IMR-90 (cell line): ENCODE data around the gene TMEM135. TPM values are rescaled to one million over a fixed set of nuclear protein-coding genes. Genes with fewer than 3 reads are reported as not detected.

Experiments used
- ATAC-seq: fragments of 200-7000 bp; cut with Tn5 transposase; 2 replicates; pipeline ENCODE4 v1.9.1; 2020; ENCODE audit warnings: low read depth, mild to moderate bottlenecking, moderate library complexity
- BruUV-seq: library from RNA; stranded (reverse); fragments of 400-500 nt; replicated peaks from 2 replicates; lab custom pipeline; 2021; lab: Mats Ljungman, UMichigan
- CTCF ChIA-PET: fragments of 300-600 bp; formaldehyde crosslinking; extraction: SDS; loops from one replicate; lab custom pipeline; 2021; ENCODE audit warnings: antibody characterized with exemption; lab: Yijun Ruan, JAX
- POLR2A ChIA-PET: fragments of 300-600 bp; sonication (Branson Sonifier 250); formaldehyde crosslinking; loops from one replicate; lab custom pipeline; 2022; ENCODE audit warnings: antibody characterized with exemption; ENCODE audit not compliant: unreplicated experiment; lab: Charles Lee
- DNase-seq: peaks from one replicate; pipeline ENCODE4 v3.0.0; 2013
- H2AFZ ChIP-seq: replicated peaks from 2 replicates; pipeline ENCODE3; 2013; ENCODE audit warnings: low read length, mild to moderate bottlenecking; ENCODE audit not compliant: poor library complexity
- H2AK5ac ChIP-seq: 2 replicates; pipeline ENCODE4 v1.6.1; 2013; ENCODE audit warnings: low read depth, low read length, inconsistent platforms
- H2AK9ac ChIP-seq: replicated peaks from 2 replicates; pipeline ENCODE3; 2013; ENCODE audit warnings: mild to moderate bottlenecking, low read depth, low read length, moderate library complexity; ENCODE audit not compliant: poor library complexity
- H2BK120ac ChIP-seq: 2 replicates; pipeline ENCODE4 v1.6.1; 2013; ENCODE audit warnings: low read depth, low read length, inconsistent platforms
- H2BK15ac ChIP-seq: 3 replicates; pipeline ENCODE4 v1.6.1; 2013; ENCODE audit warnings: low read depth, low read length, inconsistent platforms
- H2BK20ac ChIP-seq: 2 replicates; pipeline ENCODE4 v1.6.1; 2013; ENCODE audit warnings: low read depth, mild to moderate bottlenecking, inconsistent platforms, low read length, moderate library complexity
- H2BK5ac ChIP-seq: 2 replicates; pipeline ENCODE4 v1.6.1; 2013; ENCODE audit warnings: mild to moderate bottlenecking, low read depth, low read length, inconsistent platforms; ENCODE audit not compliant: poor library complexity, severe bottlenecking
- H3K14ac ChIP-seq: replicated peaks from 2 replicates; pipeline ENCODE4 v1.6.1; 2013; ENCODE audit warnings: low read depth, low read length, inconsistent platforms
- H3K18ac ChIP-seq: 2 replicates; pipeline ENCODE4 v1.6.1; 2013; ENCODE audit warnings: low read depth, low read length, control low read depth
- H3K23ac ChIP-seq: 2 replicates; pipeline ENCODE4 v1.6.1; 2013; ENCODE audit warnings: low read depth, low read length, inconsistent platforms
- H3K27ac ChIP-seq: 2 replicates; pipeline ENCODE4 v1.5.1; 2013; ENCODE audit warnings: mild to moderate bottlenecking, control low read depth, low read length; ENCODE audit not compliant: insufficient read depth
- H3K27me3 ChIP-seq: 2 replicates; pipeline ENCODE4 v1.6.1; 2013; ENCODE audit warnings: low read length; ENCODE audit not compliant: control insufficient read depth, insufficient read depth
- H3K36me3 ChIP-seq: 2 replicates; pipeline ENCODE4 v1.6.1; 2013; ENCODE audit warnings: low read length, mixed read lengths; ENCODE audit not compliant: control insufficient read depth, insufficient read depth
- H3K4ac ChIP-seq: 2 replicates; pipeline ENCODE4 v1.6.1; 2013; ENCODE audit warnings: low read depth, low read length, inconsistent platforms
- H3K4me1 ChIP-seq: 2 replicates; pipeline ENCODE4 v1.6.1; 2013; ENCODE audit warnings: low read length, mixed read lengths; ENCODE audit not compliant: control insufficient read depth, insufficient read depth
- H3K4me2 ChIP-seq: 2 replicates; pipeline ENCODE4 v1.6.1; 2013; ENCODE audit warnings: low read depth, mild to moderate bottlenecking, control low read depth, low read length, moderate library complexity
- H3K4me3 ChIP-seq: 2 replicates; pipeline ENCODE4 v1.5.1; 2013; ENCODE audit warnings: low read depth, mild to moderate bottlenecking, control low read depth, low read length, moderate library complexity; ENCODE audit not compliant: insufficient read depth
- H3K56ac ChIP-seq: 2 replicates; pipeline ENCODE4 v1.6.1; 2013; ENCODE audit warnings: low read length, inconsistent platforms; ENCODE audit not compliant: insufficient read depth; ENCODE audit errors: extremely low read depth
- H3K79me1 ChIP-seq, 2 experiments: 2 replicates each; pipeline ENCODE4 v1.6.1; 2013; ENCODE audit warnings: low read length in 2 of 2, inconsistent platforms in 1 of 2, low read depth in 1 of 2
- H3K9ac ChIP-seq: 2 replicates; pipeline ENCODE4 v1.6.1; 2013; ENCODE audit warnings: low read depth, low read length, control low read depth
- H3K9me1 ChIP-seq: 2 replicates; pipeline ENCODE4 v1.6.1; 2013; ENCODE audit warnings: low read length, inconsistent platforms; ENCODE audit not compliant: insufficient read depth
- H3K9me3 ChIP-seq: 2 replicates; pipeline ENCODE4 v1.6.1; 2013; ENCODE audit warnings: low read length; ENCODE audit not compliant: control insufficient read depth, insufficient read depth
- H4K20me1 ChIP-seq: 2 replicates; pipeline ENCODE4 v1.6.1; 2013; ENCODE audit warnings: low read length, inconsistent platforms; ENCODE audit not compliant: insufficient read depth
- H4K5ac ChIP-seq: 2 replicates; pipeline ENCODE4 v1.6.1; 2013; ENCODE audit warnings: mild to moderate bottlenecking, low read depth, low read length, control low read depth
- H4K8ac ChIP-seq, 2 experiments: 2 replicates each; pipeline ENCODE4 v1.6.1; 2013; ENCODE audit warnings: low read depth in 2 of 2, low read length in 2 of 2, control low read depth in 1 of 2, inconsistent platforms in 1 of 2
- H4K91ac ChIP-seq: 2 replicates; pipeline ENCODE4 v1.6.1; 2013; ENCODE audit warnings: low read depth, low read length, inconsistent platforms; ENCODE audit not compliant: insufficient read depth
- BHLHE40 ChIP-seq: fragments of 150-350 bp; IDR thresholded peaks from 2 replicates; pipeline ENCODE4 v1.6.1; 2016; ENCODE audit warnings: mild to moderate bottlenecking, low read depth, low read length
- CEBPB ChIP-seq: IDR thresholded peaks from 2 replicates; pipeline ENCODE4 v1.6.1; 2012; ENCODE audit warnings: low read depth, low read length, improper control_type of control experiment
- CHD1 ChIP-seq: IDR thresholded peaks from 2 replicates; pipeline ENCODE4 v1.6.1; 2012; ENCODE audit warnings: low read depth, low read length, improper control_type of control experiment
- FOS ChIP-seq: fragments of 150-350 bp; IDR thresholded peaks from 2 replicates; pipeline ENCODE4 v1.6.1; 2016; ENCODE audit warnings: low read depth, low read length
- MAFK ChIP-seq: IDR thresholded peaks from 2 replicates; pipeline ENCODE4 v1.6.1; 2012; ENCODE audit warnings: low read depth, low read length, improper control_type of control experiment
- MAZ ChIP-seq: IDR thresholded peaks from 2 replicates; pipeline ENCODE4 v1.6.1; 2012; ENCODE audit warnings: low read depth, mild to moderate bottlenecking, low read length, improper control_type of control experiment, moderate library complexity, borderline replicate concordance
- MXI1 ChIP-seq: IDR thresholded peaks from 2 replicates; pipeline ENCODE4 v1.6.1; 2012; ENCODE audit warnings: low read depth, mild to moderate bottlenecking, low read length, moderate library complexity, borderline replicate concordance
- NFE2L2 ChIP-seq: fragments of 150-350 bp; IDR thresholded peaks from 2 replicates; pipeline ENCODE4 v1.6.1; 2016; ENCODE audit warnings: low read depth, mild to moderate bottlenecking, low read length
- POLR2A ChIP-seq: IDR thresholded peaks from 2 replicates; pipeline ENCODE4 v1.6.1; 2012; ENCODE audit warnings: mild to moderate bottlenecking, low read depth, low read length
- RAD21 ChIP-seq: IDR thresholded peaks from 2 replicates; pipeline ENCODE4 v1.6.1; 2012; ENCODE audit warnings: low read length, improper control_type of control experiment
- RCOR1 ChIP-seq: IDR thresholded peaks from 2 replicates; pipeline ENCODE4 v1.6.1; 2012; ENCODE audit warnings: mild to moderate bottlenecking, low read length, improper control_type of control experiment; ENCODE audit not compliant: insufficient replicate concordance
- RFX5 ChIP-seq: IDR thresholded peaks from 2 replicates; pipeline ENCODE4 v1.8.0; 2012; ENCODE audit warnings: low read depth, mild to moderate bottlenecking, low read length, moderate library complexity
- SMC3 ChIP-seq: fragments of 150-350 bp; IDR thresholded peaks from 2 replicates; pipeline ENCODE4 v1.6.1; 2016; ENCODE audit warnings: low read depth, mild to moderate bottlenecking, antibody characterized with exemption, low read length, moderate library complexity
- WGBS, 2 experiments: methylation state at CpG; one replicate each; pipeline versions ENCODE4 v1.1.5 to v1.1.7; 2013; ENCODE audit warnings: missing lambda C conversion rate in 2 of 2; ENCODE audit not compliant: insufficient read length in 1 of 2; ENCODE audit errors: extremely low coverage in 2 of 2; 5-methylcytosine and 5-hydroxymethylcytosine counted together
- dilution Hi-C: fragments of 300-500 bp; cut with HindIII; formaldehyde crosslinking; loops from one replicate; pipeline ENCODE4 v1.14.3; 2018; ENCODE audit warnings: low sequenced_read_pairs; ENCODE audit not compliant: unreplicated experiment
- in situ Hi-C: fragments of 300-500 bp; cut with MboI; formaldehyde crosslinking; loops from 3 replicates; pipeline ENCODE4 v1.14.3; 2019; ENCODE audit warnings: low sequenced_read_pairs, inconsistent platforms, mixed read lengths
- intact Hi-C: fragments of 100-400 bp; cut with micrococcal nuclease; formaldehyde crosslinking; loops from 2 replicates; pipeline ENCODE4 v1.10.0; 2022
- polyA plus RNA-seq, 3 experiments: library from polyadenylated mRNA; depleted of rRNA; stranded (reverse); fragments of >200 nt; gene quantifications; 2 replicates each; pipeline ENCODE4 v1.2.3, GENCODE V29; 2012; ENCODE audit warnings: low replicate concordance in 1 of 3
- total RNA-seq: library from RNA; depleted of rRNA; stranded (reverse); fragments of >200 nt; gene quantifications from 2 replicates; pipeline ENCODE4 v1.2.3, GENCODE V29; 2012
- TF ChIP-seq, protein P1 (sequence below): fragments of 150-350 bp; IDR thresholded peaks from 2 replicates; pipeline ENCODE4 v1.6.1; 2016; ENCODE audit warnings: low read depth, mild to moderate bottlenecking, low read length, moderate library complexity, borderline replicate concordance
- TF ChIP-seq, protein P2 (sequence below): conservative IDR thresholded peaks from 2 replicates; pipeline ENCODE4 v1.5.1; 2012; ENCODE audit warnings: mild to moderate bottlenecking, low read depth, low read length, improper control_type of control experiment
- TF ChIP-seq, protein P3 (sequence below): fragments of 150-350 bp; IDR thresholded peaks from 2 replicates; pipeline ENCODE4 v1.6.1; 2017; ENCODE audit warnings: mild to moderate bottlenecking, antibody characterized with exemption, low read length, low read depth

TMEM135 gene
- total and polyA plus RNA-seq, 2 of the 4 experiments (the other 2 are of a cell fraction): 3.9 to 5.9 TPM

DNA sequence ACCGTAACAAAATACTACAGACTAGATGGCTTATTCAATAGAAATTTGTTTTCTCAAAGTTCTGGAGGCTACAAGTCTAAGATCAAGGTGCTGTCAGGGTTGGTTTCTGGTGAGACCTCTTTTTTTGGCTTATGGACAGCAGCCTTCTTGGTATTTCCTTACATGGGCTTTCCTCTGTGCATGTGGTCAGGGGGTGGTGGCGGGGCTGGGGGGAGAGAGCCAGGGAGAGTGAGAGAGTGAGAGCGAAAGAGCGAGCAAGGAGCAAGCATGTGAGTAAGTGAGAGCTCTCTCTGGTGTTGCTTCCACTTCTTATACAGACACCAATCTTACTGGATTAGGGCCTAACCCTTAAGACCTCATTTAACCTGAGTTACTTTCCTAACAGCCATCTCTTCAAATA is 181.5 kb downstream of the TMEM135 start:
- no CpG with 5 or more reads among the region's 4 CpGs for WGBS, 2 experiments
- dilution Hi-C loops: no loop called here
- POLR2A ChIA-PET: no interaction called here

More for the DNA sequence above, 181.5 kb downstream of the TMEM135 start:
- Histone ChIP-seq H2AK5ac (no peak overlapping the region), H3K36me3 (no peaks in the 10 kb centered on the region), H2BK20ac (no peak overlapping the region), H3K14ac (no peak overlapping the region), H3K9ac (no peak overlapping the region), H3K4me2 (no peak overlapping the region), H4K91ac (no peak overlapping the region), H3K4ac (no peak overlapping the region), H3K4me1 (no peaks in the 10 kb centered on the region), H2AFZ (no peak overlapping the region), H3K9me3 (0 out of 2 replicates have a peak, but pooled peaks cover 2% of the 10 kb centered on the region), H4K20me1 (no peaks in the 10 kb centered on the region), H3K56ac (no peak overlapping the region), H3K79me1 (0 out of 4 replicates have a peak, but pooled peaks cover 0 to 4% of the 10 kb centered on the region in 2 experiments), H3K4me3 (no peak overlapping the region), H2AK9ac (no peak overlapping the region), H3K23ac (no peak overlapping the region), H2BK120ac (no peak overlapping the region), H2BK5ac (no peak overlapping the region), H4K5ac (no peak overlapping the region), H4K8ac (no peak overlapping the region), H3K27me3 (no peaks in the 10 kb centered on the region), H3K27ac (no peak overlapping the region), H3K9me1 (no peaks in the 10 kb centered on the region), H3K18ac (no peak overlapping the region), H2BK15ac (no peak overlapping the region)
- ATAC-seq: no peak
- TF ChIP-seq CEBPB (no peak), MXI1 (no peak), FOS (no peak), SMC3 (no peak), RFX5 (no peak), MAZ (no peak), POLR2A (no peak), RAD21 (no peak), MAFK (no peak), BHLHE40 (no peak), RCOR1 (no peak), NFE2L2 (no peak), CHD1 (no peak)
- TF ChIP-seq, protein P1, sequence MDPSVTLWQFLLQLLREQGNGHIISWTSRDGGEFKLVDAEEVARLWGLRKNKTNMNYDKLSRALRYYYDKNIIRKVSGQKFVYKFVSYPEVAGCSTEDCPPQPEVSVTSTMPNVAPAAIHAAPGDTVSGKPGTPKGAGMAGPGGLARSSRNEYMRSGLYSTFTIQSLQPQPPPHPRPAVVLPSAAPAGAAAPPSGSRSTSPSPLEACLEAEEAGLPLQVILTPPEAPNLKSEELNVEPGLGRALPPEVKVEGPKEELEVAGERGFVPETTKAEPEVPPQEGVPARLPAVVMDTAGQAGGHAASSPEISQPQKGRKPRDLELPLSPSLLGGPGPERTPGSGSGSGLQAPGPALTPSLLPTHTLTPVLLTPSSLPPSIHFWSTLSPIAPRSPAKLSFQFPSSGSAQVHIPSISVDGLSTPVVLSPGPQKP: no peak
- TF ChIP-seq, protein P2, sequence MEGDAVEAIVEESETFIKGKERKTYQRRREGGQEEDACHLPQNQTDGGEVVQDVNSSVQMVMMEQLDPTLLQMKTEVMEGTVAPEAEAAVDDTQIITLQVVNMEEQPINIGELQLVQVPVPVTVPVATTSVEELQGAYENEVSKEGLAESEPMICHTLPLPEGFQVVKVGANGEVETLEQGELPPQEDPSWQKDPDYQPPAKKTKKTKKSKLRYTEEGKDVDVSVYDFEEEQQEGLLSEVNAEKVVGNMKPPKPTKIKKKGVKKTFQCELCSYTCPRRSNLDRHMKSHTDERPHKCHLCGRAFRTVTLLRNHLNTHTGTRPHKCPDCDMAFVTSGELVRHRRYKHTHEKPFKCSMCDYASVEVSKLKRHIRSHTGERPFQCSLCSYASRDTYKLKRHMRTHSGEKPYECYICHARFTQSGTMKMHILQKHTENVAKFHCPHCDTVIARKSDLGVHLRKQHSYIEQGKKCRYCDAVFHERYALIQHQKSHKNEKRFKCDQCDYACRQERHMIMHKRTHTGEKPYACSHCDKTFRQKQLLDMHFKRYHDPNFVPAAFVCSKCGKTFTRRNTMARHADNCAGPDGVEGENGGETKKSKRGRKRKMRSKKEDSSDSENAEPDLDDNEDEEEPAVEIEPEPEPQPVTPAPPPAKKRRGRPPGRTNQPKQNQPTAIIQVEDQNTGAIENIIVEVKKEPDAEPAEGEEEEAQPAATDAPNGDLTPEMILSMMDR: no peak
- TF ChIP-seq, protein P3, sequence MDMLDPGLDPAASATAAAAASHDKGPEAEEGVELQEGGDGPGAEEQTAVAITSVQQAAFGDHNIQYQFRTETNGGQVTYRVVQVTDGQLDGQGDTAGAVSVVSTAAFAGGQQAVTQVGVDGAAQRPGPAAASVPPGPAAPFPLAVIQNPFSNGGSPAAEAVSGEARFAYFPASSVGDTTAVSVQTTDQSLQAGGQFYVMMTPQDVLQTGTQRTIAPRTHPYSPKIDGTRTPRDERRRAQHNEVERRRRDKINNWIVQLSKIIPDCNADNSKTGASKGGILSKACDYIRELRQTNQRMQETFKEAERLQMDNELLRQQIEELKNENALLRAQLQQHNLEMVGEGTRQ: no peak
- in situ Hi-C loops (no loop called here), intact Hi-C loops (no loop called here)
- DNase-seq: no peak
- BruUV-seq: no TSS peak
- CTCF ChIA-PET: no interaction called here
